H1 (cell line): ENCODE data around the gene AURKAIP1. TPM values are rescaled to one million over a fixed set of nuclear protein-coding genes. Genes with fewer than 3 reads are reported as not detected.

Source experiments
- CTCF ChIA-PET: fragments of 300-600 bp; sonication (Branson Sonifier 250); formaldehyde crosslinking; loops from one replicate; lab custom pipeline; 2021; ENCODE audit not compliant: partially characterized antibody; lab: Charles Lee
- POLR2A ChIA-PET: fragments of 300-600 bp; sonication (Branson Sonifier 250); formaldehyde crosslinking; loops from one replicate; lab custom pipeline; 2021; ENCODE audit warnings: inconsistent platforms; ENCODE audit not compliant: partially characterized antibody; lab: Charles Lee
- DNase-seq, 2 experiments: peaks; one replicate each; pipeline versions ENCODE4 v3.0.0 to v3.0.0-alpha.2; 2010 to 2022; ENCODE audit warnings: low spot score in 2 of 2, low read depth in 1 of 2, mixed read lengths in 1 of 2
- FAIRE-seq: peaks from 2 replicates; lab custom pipeline; 2011; peaks lifted over from hg19 to GRCh38; lab: Jason Lieb, UNC
- H2AFZ ChIP-seq: 2 replicates; pipeline ENCODE4 v1.8.1; 2012; ENCODE audit warnings: low read length, inconsistent platforms
- H2AK5ac ChIP-seq: 2 replicates; pipeline ENCODE4 v1.6.1; 2013; ENCODE audit warnings: low read depth, low read length
- H2BK120ac ChIP-seq: replicated peaks from 2 replicates; pipeline ENCODE3; 2013; ENCODE audit warnings: low read depth, low read length, inconsistent platforms
- H2BK12ac ChIP-seq: 2 replicates; pipeline ENCODE4 v1.6.1; 2013; ENCODE audit warnings: low read depth, low read length
- H2BK15ac ChIP-seq: 2 replicates; pipeline ENCODE4 v1.6.1; 2013; ENCODE audit warnings: low read length
- H2BK20ac ChIP-seq: 2 replicates; pipeline ENCODE4 v1.6.1; 2013; ENCODE audit warnings: low read length
- H2BK5ac ChIP-seq: 2 replicates; pipeline ENCODE4 v1.6.1; 2013; ENCODE audit warnings: low read depth, low read length
- H3K14ac ChIP-seq: 2 replicates; pipeline ENCODE4 v1.6.1; 2013; ENCODE audit warnings: inconsistent platforms; ENCODE audit not compliant: insufficient read length
- H3K18ac ChIP-seq: 2 replicates; pipeline ENCODE4 v1.6.1; 2013; ENCODE audit warnings: low read length; ENCODE audit errors: extremely low read depth
- H3K23ac ChIP-seq: 2 replicates; pipeline ENCODE4 v1.6.1; 2013; ENCODE audit warnings: inconsistent platforms; ENCODE audit not compliant: insufficient read length
- H3K23me2 ChIP-seq: 2 replicates; pipeline ENCODE4 v1.6.1; 2013; ENCODE audit warnings: low read depth, low read length
- H3K27ac ChIP-seq: 2 replicates; pipeline ENCODE4 v1.6.1; 2011; ENCODE audit warnings: low read depth, low read length, inconsistent platforms
- H3K27me3 ChIP-seq, 4 experiments: replicated peaks in 1 of 4; 1 replicate in 1 of 4; 2 replicates in 3 of 4; pipeline versions ENCODE4 v1.6.1 to v1.8.1; 2011 to 2013; ENCODE audit warnings: low read length in 3 of 4, mild to moderate bottlenecking in 3 of 4, inconsistent platforms in 2 of 4, mixed read lengths in 2 of 4, moderate library complexity in 1 of 4; ENCODE audit not compliant: control insufficient read depth in 3 of 4, insufficient read depth in 3 of 4; ENCODE audit errors: extremely low read depth in 1 of 4
- H3K36me3 ChIP-seq, 4 experiments: 2 replicates each; pipeline versions ENCODE4 v1.6.1 to v1.8.1; 2011 to 2013; ENCODE audit warnings: mild to moderate bottlenecking in 4 of 4, low read length in 3 of 4, moderate library complexity in 2 of 4, control low read depth in 1 of 4, inconsistent platforms in 1 of 4; ENCODE audit not compliant: insufficient read depth in 4 of 4, control insufficient read depth in 2 of 4
- H3K4ac ChIP-seq: replicated peaks from 2 replicates; pipeline ENCODE3; 2013; ENCODE audit warnings: low read length, low read depth, mixed read lengths, inconsistent platforms; ENCODE audit not compliant: insufficient read length
- H3K4me1 ChIP-seq, 4 experiments: replicated peaks in 1 of 4; 1 replicate in 1 of 4; 2 replicates in 3 of 4; pipeline versions ENCODE4 v1.6.1 to v1.8.1; 2011 to 2013; ENCODE audit warnings: low read length in 3 of 4, inconsistent platforms in 2 of 4, mixed read lengths in 1 of 4; ENCODE audit not compliant: insufficient read depth in 4 of 4, control insufficient read depth in 3 of 4
- H3K4me2 ChIP-seq, 2 experiments: 2 replicates each; pipeline versions ENCODE4 v1.6.1 to v1.8.1; 2011 to 2013; ENCODE audit warnings: low read depth in 2 of 2, low read length in 2 of 2, control low read depth in 1 of 2, inconsistent platforms in 1 of 2, mild to moderate bottlenecking in 1 of 2; ENCODE audit not compliant: insufficient read depth in 1 of 2
- H3K4me3 ChIP-seq, 4 experiments: fragments of 200-600, 300-600 bp in 1 of 4; sonication (generic), shearing (Covaris generic), sonication (Bioruptor Twin) in 1 of 4; 2 replicates each; pipeline versions ENCODE4 v1.5.1 to v1.8.1; 2011 to 2016; ENCODE audit warnings: low read length in 4 of 4, low read depth in 3 of 4, control low read depth in 2 of 4, inconsistent platforms in 2 of 4, mild to moderate bottlenecking in 2 of 4, mixed read lengths in 1 of 4, moderate library complexity in 1 of 4; ENCODE audit not compliant: insufficient read depth in 2 of 4; ENCODE audit errors: extremely low read depth in 1 of 4
- H3K56ac ChIP-seq: replicated peaks from 2 replicates; pipeline ENCODE3; 2013; ENCODE audit warnings: low read depth, mild to moderate bottlenecking, mixed read lengths, low read length, inconsistent platforms; ENCODE audit not compliant: insufficient read length
- H3K79me1 ChIP-seq: 2 replicates; pipeline ENCODE4 v1.6.1; 2013; ENCODE audit warnings: low read depth, low read length, control low read depth
- H3K79me2 ChIP-seq, 2 experiments: 2 replicates each; pipeline versions ENCODE4 v1.6.1 to v1.8.1; 2012 to 2013; ENCODE audit warnings: low read length in 2 of 2, mild to moderate bottlenecking in 2 of 2, inconsistent platforms in 1 of 2; ENCODE audit not compliant: insufficient read depth in 2 of 2, control insufficient read depth in 1 of 2
- H3K9ac ChIP-seq, 4 experiments: replicated peaks in 1 of 4; 1 replicate in 1 of 4; 2 replicates in 3 of 4; pipeline versions ENCODE4 v1.6.1 to v1.8.1; 2011 to 2013; ENCODE audit warnings: low read depth in 3 of 4, low read length in 3 of 4, control low read depth in 2 of 4, mild to moderate bottlenecking in 2 of 4, moderate library complexity in 2 of 4, inconsistent platforms in 1 of 4; ENCODE audit errors: extremely low read depth in 1 of 4
- H3K9me3 ChIP-seq, 2 experiments: 2 replicates each; pipeline versions ENCODE4 v1.6.1 to v1.8.1; 2012 to 2013; ENCODE audit warnings: mild to moderate bottlenecking in 2 of 2, moderate library complexity in 2 of 2, control low read depth in 1 of 2, inconsistent platforms in 1 of 2, low read depth in 1 of 2, low read length in 1 of 2, mixed read lengths in 1 of 2; ENCODE audit not compliant: insufficient read depth in 2 of 2
- H4K20me1 ChIP-seq, 2 experiments: replicated peaks in 1 of 2; 2 replicates each; pipeline versions ENCODE3 to v1.8.1; 2011 to 2013; ENCODE audit warnings: inconsistent platforms in 2 of 2, low read length in 2 of 2, mild to moderate bottlenecking in 1 of 2; ENCODE audit not compliant: insufficient read depth in 2 of 2, control insufficient read depth in 1 of 2
- H4K5ac ChIP-seq: 2 replicates; pipeline ENCODE4 v1.6.1; 2013; ENCODE audit warnings: low read length, low read depth, mixed read lengths, inconsistent platforms; ENCODE audit not compliant: insufficient read length
- H4K8ac ChIP-seq: 2 replicates; pipeline ENCODE4 v1.8.0; 2013; ENCODE audit warnings: mild to moderate bottlenecking, moderate library complexity, low read length, inconsistent platforms; ENCODE audit not compliant: insufficient read depth; ENCODE audit errors: extremely low read depth
- H4K91ac ChIP-seq: replicated peaks from 2 replicates; pipeline ENCODE3; 2013; ENCODE audit warnings: low read length, mixed read lengths, inconsistent platforms; ENCODE audit not compliant: insufficient read length
- ATF2 ChIP-seq: IDR thresholded peaks from 2 replicates; pipeline ENCODE4 v1.6.1; 2012; ENCODE audit warnings: low read length, inconsistent platforms
- ATF3 ChIP-seq: IDR thresholded peaks from 2 replicates; pipeline ENCODE4 v1.6.1; 2011; ENCODE audit warnings: low read depth, mild to moderate bottlenecking, low read length; ENCODE audit not compliant: insufficient read depth
- BACH1 ChIP-seq: IDR thresholded peaks from 2 replicates; pipeline ENCODE4 v1.6.1; 2012; ENCODE audit warnings: low read length, improper control_type of control experiment
- CHD1 ChIP-seq: IDR thresholded peaks from 2 replicates; pipeline ENCODE4 v1.6.1; 2012; ENCODE audit warnings: low read depth, low read length, improper control_type of control experiment
- KDM1A ChIP-seq: fragments of 200-600, 300-600 bp; sonication (generic); IDR thresholded peaks from 2 replicates; pipeline ENCODE4 v1.7.1; 2016; ENCODE audit warnings: mild to moderate bottlenecking, low read length, borderline replicate concordance
- POLR2A ChIP-seq, 2 experiments: IDR thresholded peaks; 1 replicate in 1 of 2; 2 replicates in 1 of 2; pipeline ENCODE4 v1.6.1; 2011; ENCODE audit warnings: low read depth in 2 of 2, low read length in 2 of 2, mild to moderate bottlenecking in 2 of 2; ENCODE audit errors: control extremely low read depth in 1 of 2
- SAP30 ChIP-seq: fragments of 300-600 bp; sonication (generic); IDR thresholded peaks from 2 replicates; pipeline ENCODE4 v1.7.1; 2012; ENCODE audit warnings: low read length, moderate library complexity, mild to moderate bottlenecking, inconsistent platforms; ENCODE audit not compliant: insufficient read depth, insufficient replicate concordance
- SP2 ChIP-seq: IDR thresholded peaks from 2 replicates; pipeline ENCODE4 v1.6.1; 2012; ENCODE audit warnings: mild to moderate bottlenecking, low read length, inconsistent platforms
- WGBS, 2 experiments: shearing (Covaris generic) in 1 of 2; methylation state at CpG; one replicate each; pipeline versions ENCODE4 v1.1.6 to v1.1.7; 2013 to 2015; ENCODE audit warnings: low lambda C conversion rate in 2 of 2, mixed read lengths in 2 of 2, inconsistent platforms in 1 of 2, low coverage in 1 of 2, missing lambda C conversion rate in 1 of 2; ENCODE audit not compliant: insufficient replicate concordance in 2 of 2, insufficient coverage in 1 of 2, insufficient read length in 1 of 2; ENCODE audit errors: extremely low coverage in 1 of 2, missing lambda C conversion rate in 1 of 2; 5-methylcytosine and 5-hydroxymethylcytosine counted together
- polyA plus RNA-seq, 7 experiments: library from polyadenylated mRNA; depleted of rRNA in 3 of 7; stranded (reverse) in 5 of 7; unstranded in 2 of 7; fragments of >200 nt in 5 of 7; fragments of 200-250 nt in 2 of 7; gene quantifications; 1 replicate in 5 of 7; 2 replicates in 1 of 7; 4 replicates in 1 of 7; pipeline versions ENCODE4 v1.2.1 to v1.2.3, GENCODE V29; 2011 to 2013; ENCODE audit warnings: missing spikeins in 2 of 7, mixed read lengths in 2 of 7
- total RNA-seq: library from RNA; stranded (reverse); fragmentation: NEBNext Ultra II Directional; extraction: Animal tissue kit (Norgen Biotek cat#: 25700); gene quantifications from 2 replicates; pipeline ENCODE4 v1.2.1, GENCODE V29; 2021
- TF ChIP-seq, protein P1 (sequence below): IDR thresholded peaks from 2 replicates; pipeline ENCODE4 v1.6.1; 2012; ENCODE audit warnings: inconsistent platforms

AURKAIP1 gene
- total and polyA plus RNA-seq, 2 of the 8 experiments (the other 6 are each of a cell fraction or from before 2014, with no cell fraction given): 87.8 to 194 TPM

DNA sequence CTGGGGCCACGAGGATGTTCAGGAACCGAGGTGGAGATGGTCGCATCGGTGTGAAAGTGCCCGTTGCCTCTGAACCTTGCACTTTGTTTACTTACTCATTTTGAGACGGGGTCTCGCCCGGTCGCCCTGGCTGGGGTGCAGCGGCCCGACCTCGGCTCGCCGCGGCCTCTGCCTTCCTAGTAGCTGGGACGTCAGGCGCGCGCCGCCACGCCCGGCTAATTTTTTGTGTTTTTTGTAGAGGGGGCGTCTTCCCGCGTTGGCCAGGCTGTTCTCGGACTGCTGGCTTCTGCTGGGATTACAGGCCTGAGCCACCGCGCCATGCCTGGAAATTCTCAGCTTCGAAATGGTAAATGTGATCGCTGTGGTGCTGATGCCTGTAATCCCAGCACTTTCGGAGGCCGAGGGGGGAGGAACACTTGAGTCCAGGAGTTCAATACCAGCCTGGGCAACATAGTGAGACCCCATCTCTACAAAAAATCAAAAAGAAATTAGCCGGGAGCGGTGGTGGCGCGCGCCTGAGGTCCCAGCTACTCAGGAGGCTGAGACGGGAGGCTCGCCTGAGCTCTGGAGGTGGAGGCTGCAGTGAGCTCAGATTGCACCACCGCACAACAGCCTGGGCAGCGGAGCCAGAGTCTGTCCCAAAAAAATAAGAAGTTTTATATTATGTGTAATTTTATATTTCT, 32.8 kb upstream of the AURKAIP1 start:
- Histone ChIP-seq H3K4me2 (peak overlapping the region; percentile 63 to 86), H3K14ac (no peak overlapping the region), H3K9me3 (peaks cover 4 to 7% of the 10 kb centered on the region in 2 experiments; a peak in 1 of 4 replicates), H4K5ac (peak overlapping the region; percentile 89), H2BK120ac (no peak overlapping the region), H2BK20ac (no peak overlapping the region), H4K8ac (peak overlapping the region; percentile 94), H3K27me3 (no peaks in the 10 kb centered on the region), H2AK5ac (0 out of 2 replicates have a peak overlapping the region, but pooled peaks have one; percentile 24), H3K4ac (peak overlapping the region; percentile 85), H3K9ac (peak overlapping the region; percentile 90 to 96 (median 92)), H2BK15ac (no peak overlapping the region), H3K56ac (peak overlapping the region; percentile 92), H2AFZ (no peak overlapping the region), H3K36me3 (peaks cover 7 to 47% (median 16%) of the 10 kb centered on the region in 4 experiments), H4K20me1 (peaks cover 2 to 7% of the 10 kb centered on the region in 2 experiments), H3K79me2 (peaks cover 14 to 36% of the 10 kb centered on the region in 2 experiments), H2BK5ac (peak overlapping the region; percentile 88), H3K27ac (peak overlapping the region; percentile 94), H3K23ac (no peak overlapping the region), H4K91ac (peak overlapping the region; percentile 84), H3K4me3 (peak overlapping the region; percentile 91 to 99 (median 93)), H3K23me2 (peaks cover 5% of the 10 kb centered on the region; the same call in 1 of the 2 replicates), H3K4me1 (peaks cover 8 to 18% (median 14%) of the 10 kb centered on the region in 4 experiments), H3K79me1 (peaks cover 7% of the 10 kb centered on the region), H2BK12ac (peak overlapping the region; percentile 39; the same call in 1 of the 2 replicates), H3K18ac (peak overlapping the region; percentile 90; the same call in 1 of the 2 replicates)
- FAIRE-seq: no peak
- DNase-seq: no peak
- CTCF ChIA-PET: interaction anchor here (0.9 to 2.7 kb wide), 7 partner anchors 8 to 96 kb away, joined by 3 to 12 read pairs (median 3); partner anchors contain the start of gene CCNL2
- POLR2A ChIA-PET: interaction anchor here (0.6 to 27.7 kb wide), 17 partner anchors 8 to 163 kb away, joined by 3 to 719 read pairs (median 3); partner anchors contain the start of genes ANKRD65, AURKAIP1, C1QTNF12 and CCNL2
- WGBS, 2 experiments: 9% methylated on average over 39 of the region's 41 CpGs; no CpG with 5 or more reads in 1 of the 2 experiments
- TF ChIP-seq SAP30 (no peak), ATF2 (no peak), CHD1 (no peak), ATF3 (no peak), KDM1A (peak; percentile 48; the same call in 1 of the 2 replicates), POLR2A (IDR thresholded peaks at IDR 0.05; ENCODE audit: control extremely low read depth in 1 of 2, low read depth in 2 of 2, low read length in 2 of 2) (no peak), SP2 (no peak), BACH1 (no peak)
- TF ChIP-seq, protein P1, sequence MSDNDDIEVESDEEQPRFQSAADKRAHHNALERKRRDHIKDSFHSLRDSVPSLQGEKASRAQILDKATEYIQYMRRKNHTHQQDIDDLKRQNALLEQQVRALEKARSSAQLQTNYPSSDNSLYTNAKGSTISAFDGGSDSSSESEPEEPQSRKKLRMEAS: 0 out of 2 replicates have a peak, but pooled peaks have one; percentile 14
